K562 (cell line): Measurements from ENCODE around the gene FAM120B. TPM values are rescaled to one million over a fixed set of nuclear protein-coding genes. Genes with fewer than 3 reads are reported as not detected.

Source experiments
- ATAC-seq: fragments of 200-7000 bp; cut with Tn5 transposase; 3 replicates; pipeline ENCODE4 v1.9.1; 2020; ENCODE audit warnings: moderate library complexity
- BruUV-seq: library from RNA; stranded (reverse); fragments of 400-500 nt; replicated peaks from 2 replicates; lab custom pipeline; 2021; lab: Mats Ljungman, UMichigan
- CTCF ChIA-PET: fragments of 300-600 bp; formaldehyde crosslinking; extraction: SDS; loops from one replicate; lab custom pipeline; 2021; ENCODE audit warnings: low intra/inter-chr PET ratio; lab: Yijun Ruan, JAX
- POLR2A ChIA-PET: fragments of 300-600, 350-650 bp; sonication (Branson Sonifier 250); formaldehyde crosslinking; extraction: SDS; loops from one replicate; lab custom pipeline; 2021; ENCODE audit warnings: antibody characterized with exemption, inconsistent platforms; lab: Yijun Ruan, JAX
- DNase-seq, 4 experiments: peaks; one replicate each; pipeline versions ENCODE4 v3.0.0 to v3.0.0-alpha.2; 2011 to 2018; ENCODE audit warnings: low spot score in 3 of 4, mixed read lengths in 3 of 4; ENCODE audit errors: extremely low read depth in 1 of 4
- FAIRE-seq: peaks from 2 replicates; lab custom pipeline; 2011; peaks lifted over from hg19 to GRCh38; lab: Jason Lieb, UNC
- H2AFZ ChIP-seq: 2 replicates; pipeline ENCODE4 v1.6.0; 2011; ENCODE audit warnings: low read depth, low read length, control low read depth, inconsistent platforms
- H3K27ac ChIP-seq: fragments of 200-600 bp; 3 replicates; pipeline ENCODE4 v1.8.0; 2011; ENCODE audit warnings: low read depth, mild to moderate bottlenecking, control low read depth, inconsistent platforms, low read length, moderate library complexity, mixed read lengths; ENCODE audit errors: extremely low read depth
- H3K27me3 ChIP-seq, 2 experiments: fragments of 300-600 bp in 1 of 2; 2 replicates in 1 of 2; 3 replicates in 1 of 2; pipeline versions ENCODE4 v1.6.0 to v1.8.0; 2011; ENCODE audit warnings: inconsistent platforms in 2 of 2, low read length in 2 of 2, mild to moderate bottlenecking in 1 of 2, mixed read lengths in 1 of 2, moderate library complexity in 1 of 2; ENCODE audit not compliant: control insufficient read depth in 2 of 2, insufficient read depth in 2 of 2
- H3K36me3 ChIP-seq: fragments of 300-600 bp; 3 replicates; pipeline ENCODE4 v1.8.0; 2011; ENCODE audit warnings: mild to moderate bottlenecking, low read length, inconsistent platforms; ENCODE audit not compliant: control insufficient read depth, insufficient read depth
- H3K4me1 ChIP-seq, 2 experiments: fragments of 200-600 bp in 1 of 2; replicated peaks in 1 of 2; 2 replicates in 1 of 2; 3 replicates in 1 of 2; pipeline versions ENCODE4 v1.5.1 to v1.8.0; 2011; ENCODE audit warnings: inconsistent platforms in 2 of 2, low read length in 2 of 2, mild to moderate bottlenecking in 1 of 2, mixed read lengths in 1 of 2, moderate library complexity in 1 of 2; ENCODE audit not compliant: control insufficient read depth in 2 of 2, insufficient read depth in 2 of 2
- H3K4me2 ChIP-seq: 2 replicates; pipeline ENCODE4 v1.6.1; 2011; ENCODE audit warnings: low read length, control low read depth, inconsistent platforms, mixed read lengths; ENCODE audit not compliant: insufficient read depth
- H3K4me3 ChIP-seq: fragments of 200-600 bp; sonication (generic), shearing (Covaris generic); 2 replicates; pipeline ENCODE4 v1.5.1; 2016; ENCODE audit warnings: control low read depth, inconsistent platforms
- H3K79me2 ChIP-seq: fragments of 200-600 bp; 3 replicates; pipeline ENCODE4 v1.8.0; 2011; ENCODE audit warnings: low read length, inconsistent platforms; ENCODE audit not compliant: control insufficient read depth, insufficient read depth
- H3K9ac ChIP-seq, 2 experiments: 2 replicates each; pipeline versions ENCODE4 v1.6.0 to v1.6.1; 2011; ENCODE audit warnings: low read depth in 2 of 2, low read length in 2 of 2, control low read depth in 1 of 2, inconsistent platforms in 1 of 2, mild to moderate bottlenecking in 1 of 2, mixed read lengths in 1 of 2; ENCODE audit not compliant: insufficient read depth in 1 of 2
- H3K9me1 ChIP-seq: one replicate; pipeline ENCODE4 v1.6.0; 2011; ENCODE audit warnings: inconsistent platforms, mild to moderate bottlenecking, low read length, moderate library complexity; ENCODE audit not compliant: control insufficient read depth, insufficient read depth
- H3K9me3 ChIP-seq: replicated peaks from 2 replicates; pipeline ENCODE4 v1.5.1; 2011; ENCODE audit warnings: low read depth, low read length, inconsistent platforms; ENCODE audit not compliant: control insufficient read depth, insufficient read depth
- H4K20me1 ChIP-seq: replicated peaks from 2 replicates; pipeline ENCODE4 v1.6.1; 2011; ENCODE audit warnings: low read length, inconsistent platforms, mixed read lengths; ENCODE audit not compliant: control insufficient read depth, insufficient read depth
- MCM7 ChIP-seq, 2 experiments: fragments of 450-650 bp; IDR thresholded peaks; 2 replicates each; pipeline ENCODE4 v1.6.1; 2016 to 2018
- SREBF2 ChIP-seq: sonication (generic); formaldehyde crosslinking; IDR thresholded peaks from 2 replicates; pipeline ENCODE4 v1.4.0; 2020; ENCODE audit warnings: mild to moderate bottlenecking, missing genetic modification reagents
- ZEB2 ChIP-seq: fragments of 450-650 bp; IDR thresholded peaks from 2 replicates; pipeline ENCODE4 v1.6.1; 2016
- WGBS: fragments of 100-300 bp; shearing (Covaris generic); methylation state at CpG from one replicate; pipeline ENCODE4 v1.1.6; 2016; ENCODE audit warnings: low coverage, mixed read lengths; ENCODE audit not compliant: insufficient coverage; ENCODE audit errors: missing lambda C conversion rate; 5-methylcytosine and 5-hydroxymethylcytosine counted together
- in situ Hi-C: fragments of 300-500 bp; cut with MboI; formaldehyde crosslinking; loops from 4 replicates; pipeline ENCODE4 v1.15.0; 2018; ENCODE audit warnings: inconsistent platforms, mixed read lengths
- intact Hi-C: fragments of 100-400 bp; cut with micrococcal nuclease; formaldehyde crosslinking; loops from 2 replicates; pipeline ENCODE4 v1.14.2; 2022
- polyA plus RNA-seq, 8 experiments: library from polyadenylated mRNA; depleted of rRNA in 4 of 8; stranded (reverse) in 5 of 8; unstranded in 3 of 8; fragments of >200 nt; fragmentation: Nextera tagmentation in 2 of 8; fragmentation: Illumina TruSeq in 1 of 8; extraction: Ambion mirVana in 2 of 8; extraction: Trizol in 1 of 8; gene quantifications; 2 replicates each; pipeline versions ENCODE4 v1.2.1 to v1.2.3, GENCODE V29; 2011 to 2014; ENCODE audit warnings: inconsistent platforms in 1 of 8, missing spikeins in 1 of 8
- total RNA-seq, 7 experiments: library from RNA; depleted of rRNA in 6 of 7; stranded (reverse); fragments of >200 nt in 6 of 7; fragmentation: Illumina TruSeq in 2 of 7; extraction: Trizol in 2 of 7; gene quantifications; 2 replicates each; pipeline versions ENCODE4 v1.2.1 to v1.2.3, GENCODE V29; 2011 to 2021; ENCODE audit warnings: low replicate concordance in 1 of 7
- TF ChIP-seq, protein P1 (sequence below): fragments of 450-650 bp; conservative IDR thresholded peaks from 2 replicates; pipeline ENCODE4 v1.6.1; 2016; ENCODE audit warnings: missing genetic modification characterization, low read depth, mild to moderate bottlenecking, control low read depth, missing compliant biosample characterization
- TF ChIP-seq, protein P2 (sequence below): fragments of 250-450 bp; sonication (Bioruptor Pico); IDR thresholded peaks from 2 replicates; pipeline ENCODE4 v1.4.0; 2020; ENCODE audit warnings: mild to moderate bottlenecking, moderate library complexity

FAM120B gene
- total and polyA plus RNA-seq, 9 of the 15 experiments (the other 6 are each of a cell fraction or from before 2014, with no cell fraction given): 3.5 to 22.6 (median 14.7) TPM

GRCh38 chr6:170365593-170365992 lies 59.0 kb downstream of the FAM120B start:
- intact Hi-C loops: no loop called here
- no TSS peak for BruUV-seq
- H3K9ac ChIP-seq: no peak overlapping the region
- H3K27me3 ChIP-seq: no peaks in the 10 kb centered on the region
- peaks cover 11% of the 10 kb centered on the region; the same call in 2 of the 3 replicates for H3K36me3 ChIP-seq
- no peak for ATAC-seq
- POLR2A ChIA-PET: interaction anchor here (1.3 kb wide), 1 partner anchor 55 kb away, joined by 4 read pairs; no protein-coding TSS in a partner anchor
- 70% methylated on average over 4 of the region's 7 CpGs for WGBS
- TF ChIP-seq ZEB2: no peak
- TF ChIP-seq, protein P1, sequence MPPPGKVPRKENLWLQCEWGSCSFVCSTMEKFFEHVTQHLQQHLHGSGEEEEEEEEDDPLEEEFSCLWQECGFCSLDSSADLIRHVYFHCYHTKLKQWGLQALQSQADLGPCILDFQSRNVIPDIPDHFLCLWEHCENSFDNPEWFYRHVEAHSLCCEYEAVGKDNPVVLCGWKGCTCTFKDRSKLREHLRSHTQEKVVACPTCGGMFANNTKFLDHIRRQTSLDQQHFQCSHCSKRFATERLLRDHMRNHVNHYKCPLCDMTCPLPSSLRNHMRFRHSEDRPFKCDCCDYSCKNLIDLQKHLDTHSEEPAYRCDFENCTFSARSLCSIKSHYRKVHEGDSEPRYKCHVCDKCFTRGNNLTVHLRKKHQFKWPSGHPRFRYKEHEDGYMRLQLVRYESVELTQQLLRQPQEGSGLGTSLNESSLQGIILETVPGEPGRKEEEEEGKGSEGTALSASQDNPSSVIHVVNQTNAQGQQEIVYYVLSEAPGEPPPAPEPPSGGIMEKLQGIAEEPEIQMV: no peak
- no peak for TF ChIP-seq MCM7 (IDR thresholded peaks at IDR 0.05)
- no peak for TF ChIP-seq SREBF2 (CRISPR knock-in tag)
- TF ChIP-seq, protein P2, sequence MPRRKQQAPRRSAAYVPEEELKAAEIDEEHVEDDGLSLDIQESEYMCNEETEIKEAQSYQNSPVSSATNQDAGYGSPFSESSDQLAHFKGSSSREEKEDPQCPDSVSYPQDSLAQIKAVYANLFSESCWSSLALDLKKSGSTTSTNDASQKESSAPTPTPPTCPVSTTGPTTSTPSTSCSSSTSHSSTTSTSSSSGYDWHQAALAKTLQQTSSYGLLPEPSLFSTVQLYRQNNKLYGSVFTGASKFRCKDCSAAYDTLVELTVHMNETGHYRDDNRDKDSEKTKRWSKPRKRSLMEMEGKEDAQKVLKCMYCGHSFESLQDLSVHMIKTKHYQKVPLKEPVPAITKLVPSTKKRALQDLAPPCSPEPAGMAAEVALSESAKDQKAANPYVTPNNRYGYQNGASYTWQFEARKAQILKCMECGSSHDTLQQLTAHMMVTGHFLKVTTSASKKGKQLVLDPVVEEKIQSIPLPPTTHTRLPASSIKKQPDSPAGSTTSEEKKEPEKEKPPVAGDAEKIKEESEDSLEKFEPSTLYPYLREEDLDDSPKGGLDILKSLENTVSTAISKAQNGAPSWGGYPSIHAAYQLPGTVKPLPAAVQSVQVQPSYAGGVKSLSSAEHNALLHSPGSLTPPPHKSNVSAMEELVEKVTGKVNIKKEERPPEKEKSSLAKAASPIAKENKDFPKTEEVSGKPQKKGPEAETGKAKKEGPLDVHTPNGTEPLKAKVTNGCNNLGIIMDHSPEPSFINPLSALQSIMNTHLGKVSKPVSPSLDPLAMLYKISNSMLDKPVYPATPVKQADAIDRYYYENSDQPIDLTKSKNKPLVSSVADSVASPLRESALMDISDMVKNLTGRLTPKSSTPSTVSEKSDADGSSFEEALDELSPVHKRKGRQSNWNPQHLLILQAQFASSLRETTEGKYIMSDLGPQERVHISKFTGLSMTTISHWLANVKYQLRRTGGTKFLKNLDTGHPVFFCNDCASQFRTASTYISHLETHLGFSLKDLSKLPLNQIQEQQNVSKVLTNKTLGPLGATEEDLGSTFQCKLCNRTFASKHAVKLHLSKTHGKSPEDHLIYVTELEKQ (CRISPR knock-in tag): no peak
- H3K9me3 ChIP-seq: no peaks in the 10 kb centered on the region
- H4K20me1 ChIP-seq: no peaks in the 10 kb centered on the region
- no peak overlapping the region for H3K4me2 ChIP-seq
- no peak for FAIRE-seq
- H3K4me3 ChIP-seq: no peak overlapping the region
- H3K9me1 ChIP-seq: no peaks in the 10 kb centered on the region
- no peak overlapping the region for H2AFZ ChIP-seq
- no peaks in the 10 kb centered on the region for H3K79me2 ChIP-seq
- no peak for DNase-seq
- in situ Hi-C loops: no loop called here
- peaks cover 0 to 3% of the 10 kb centered on the region in 2 experiments; a peak in 2 of 5 replicates for H3K4me1 ChIP-seq
- CTCF ChIA-PET: no interaction called here
- no peak overlapping the region for H3K27ac ChIP-seq
